ENCODE measurements around the gene GRHL1.

The GRHL1 gene

DNA sequence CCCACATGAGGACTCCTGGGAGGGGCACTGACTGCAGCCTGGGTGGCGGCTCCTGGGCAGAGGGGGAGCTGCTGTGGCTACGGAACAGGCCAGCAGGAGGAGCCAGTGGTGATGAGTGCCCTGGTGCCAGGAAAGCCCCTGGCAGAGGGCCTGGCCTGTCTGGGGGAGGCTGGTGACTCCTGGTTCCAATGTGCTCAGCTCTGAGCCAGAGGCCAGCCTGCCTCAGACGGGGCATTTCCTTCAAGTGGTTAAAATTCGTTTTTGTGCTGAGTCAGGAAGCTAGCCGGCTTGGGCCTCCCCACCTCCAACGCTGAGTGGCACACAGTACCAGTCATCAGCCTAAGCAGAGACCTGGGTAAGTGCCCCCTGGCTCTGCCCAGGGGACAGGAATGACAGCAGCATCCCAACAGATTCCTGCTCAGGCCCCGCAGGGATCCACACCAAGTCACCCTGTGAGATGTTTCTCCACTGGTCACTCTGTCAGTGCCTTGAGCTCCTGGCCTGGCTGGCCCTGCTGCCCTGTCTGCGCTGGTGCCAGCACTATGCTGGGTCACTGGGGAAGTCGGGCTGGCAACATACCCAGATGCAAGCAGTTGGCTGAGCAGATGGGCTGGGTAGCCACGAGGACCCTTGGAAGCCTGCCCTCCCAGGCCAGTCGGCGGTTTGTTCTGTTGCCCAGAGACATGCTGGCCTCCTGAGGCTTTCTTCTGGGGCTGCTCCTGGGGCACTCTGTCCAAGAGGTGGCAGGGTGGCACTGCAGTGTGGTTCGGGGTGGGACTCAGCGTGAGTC lies 84.8 kb downstream of the GRHL1 start:
- in situ Hi-C loops (cut with HindIII; ENCODE audit: low sequenced_read_pairs): no loop called here

DNA sequence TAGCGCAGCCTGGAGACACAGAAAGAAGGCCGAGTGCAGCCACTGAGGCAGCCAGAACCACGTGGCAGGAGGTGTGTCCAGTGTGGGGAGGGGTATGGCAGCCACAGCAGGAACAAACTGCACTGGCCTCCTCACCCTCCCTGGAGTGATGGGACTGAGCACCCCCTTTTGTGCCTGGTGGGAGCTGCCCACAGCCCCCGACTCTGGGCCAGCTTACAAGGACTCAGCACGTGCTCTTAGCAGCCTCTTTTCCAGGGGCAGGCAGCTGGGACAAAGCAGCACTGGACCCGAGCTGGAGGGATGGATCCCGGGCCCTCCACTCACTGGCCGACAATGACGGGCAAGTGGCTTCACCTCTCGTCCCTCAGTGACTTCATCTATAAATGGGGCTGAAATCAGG lies 86.6 kb downstream of the GRHL1 start:
- in situ Hi-C loops (cut with HindIII; ENCODE audit: low sequenced_read_pairs): no loop called here

DNA sequence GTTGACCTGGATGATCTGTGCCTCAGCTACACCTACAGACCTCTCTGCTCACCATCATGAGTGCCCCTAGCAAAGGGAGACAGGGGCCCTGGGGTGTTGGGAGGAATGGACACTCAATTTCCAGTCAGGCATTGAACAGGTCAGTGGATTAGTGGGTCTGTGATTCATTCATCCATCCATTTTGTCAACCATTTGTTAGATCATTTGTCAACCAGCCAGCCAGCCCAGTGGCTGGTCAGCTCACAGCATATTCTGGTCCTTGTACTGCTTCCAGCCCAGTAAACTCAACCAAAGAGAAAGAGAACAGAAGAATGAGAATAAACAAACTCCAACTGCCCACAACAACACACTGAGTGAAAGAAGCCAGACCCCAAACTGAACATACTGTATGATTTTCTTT lies 87.2 kb downstream of the GRHL1 start:
- in situ Hi-C loops (cut with HindIII; ENCODE audit: low sequenced_read_pairs): no loop called here

DNA sequence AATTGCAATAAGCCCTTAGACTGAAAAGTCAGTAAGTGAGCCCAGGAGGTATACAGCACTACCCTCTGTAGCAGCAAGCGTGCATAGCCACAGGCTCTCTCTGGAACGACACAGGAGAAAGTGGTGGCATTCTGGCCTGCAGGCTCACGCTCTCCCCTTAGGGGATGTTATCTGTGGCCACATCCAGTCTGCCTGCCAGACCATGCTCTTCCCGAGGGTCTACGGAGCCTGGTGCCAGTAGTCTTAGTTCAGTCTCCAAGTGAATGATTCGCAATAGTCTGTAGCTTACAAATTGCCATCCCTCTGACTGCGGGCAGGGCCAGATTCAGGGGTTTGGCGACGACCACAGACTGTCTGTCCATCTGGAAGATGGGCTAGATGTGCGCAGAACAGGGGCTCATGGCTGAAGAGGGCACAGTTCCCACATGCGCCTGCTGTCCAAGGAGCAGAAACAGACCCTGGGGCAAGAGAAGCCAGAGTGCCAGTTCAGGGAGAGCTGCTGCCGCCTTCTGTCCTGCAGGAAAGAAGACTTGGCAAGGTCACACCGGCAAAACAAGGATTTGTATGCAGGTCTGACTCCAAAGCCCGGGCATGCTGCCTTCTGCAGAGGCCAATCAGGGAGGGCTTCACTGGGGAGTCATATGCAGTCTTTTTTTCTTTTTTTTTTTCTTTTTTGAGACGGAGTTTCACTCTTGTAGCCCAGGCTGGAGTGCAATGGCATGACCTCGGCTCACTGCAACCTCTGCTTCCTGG lies 88.3 kb downstream of the GRHL1 start:
- in situ Hi-C loops (cut with HindIII; ENCODE audit: low sequenced_read_pairs): no loop called here

DNA sequence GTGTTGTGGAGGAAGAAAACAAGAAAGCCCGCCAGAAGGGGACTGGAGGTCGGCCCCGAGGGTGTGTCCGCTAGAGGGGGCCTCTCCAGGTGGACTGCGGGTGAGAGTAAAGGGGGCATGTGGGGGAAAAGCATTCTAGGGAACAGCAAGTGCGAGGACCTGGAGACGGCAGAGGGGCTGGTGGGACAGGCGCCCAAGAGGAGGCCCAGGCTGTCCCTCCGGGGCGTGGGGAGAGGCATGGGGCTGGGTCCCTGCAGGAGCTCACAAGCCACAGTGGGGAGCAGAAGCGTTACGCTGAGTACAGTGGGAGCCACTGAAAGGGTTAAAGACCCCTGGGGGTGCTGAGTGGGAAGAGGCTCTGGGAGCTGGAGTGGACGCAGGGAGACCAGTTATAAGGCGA lies 90.2 kb downstream of the GRHL1 start:
- in situ Hi-C loops (cut with HindIII; ENCODE audit: low sequenced_read_pairs): no loop called here

DNA sequence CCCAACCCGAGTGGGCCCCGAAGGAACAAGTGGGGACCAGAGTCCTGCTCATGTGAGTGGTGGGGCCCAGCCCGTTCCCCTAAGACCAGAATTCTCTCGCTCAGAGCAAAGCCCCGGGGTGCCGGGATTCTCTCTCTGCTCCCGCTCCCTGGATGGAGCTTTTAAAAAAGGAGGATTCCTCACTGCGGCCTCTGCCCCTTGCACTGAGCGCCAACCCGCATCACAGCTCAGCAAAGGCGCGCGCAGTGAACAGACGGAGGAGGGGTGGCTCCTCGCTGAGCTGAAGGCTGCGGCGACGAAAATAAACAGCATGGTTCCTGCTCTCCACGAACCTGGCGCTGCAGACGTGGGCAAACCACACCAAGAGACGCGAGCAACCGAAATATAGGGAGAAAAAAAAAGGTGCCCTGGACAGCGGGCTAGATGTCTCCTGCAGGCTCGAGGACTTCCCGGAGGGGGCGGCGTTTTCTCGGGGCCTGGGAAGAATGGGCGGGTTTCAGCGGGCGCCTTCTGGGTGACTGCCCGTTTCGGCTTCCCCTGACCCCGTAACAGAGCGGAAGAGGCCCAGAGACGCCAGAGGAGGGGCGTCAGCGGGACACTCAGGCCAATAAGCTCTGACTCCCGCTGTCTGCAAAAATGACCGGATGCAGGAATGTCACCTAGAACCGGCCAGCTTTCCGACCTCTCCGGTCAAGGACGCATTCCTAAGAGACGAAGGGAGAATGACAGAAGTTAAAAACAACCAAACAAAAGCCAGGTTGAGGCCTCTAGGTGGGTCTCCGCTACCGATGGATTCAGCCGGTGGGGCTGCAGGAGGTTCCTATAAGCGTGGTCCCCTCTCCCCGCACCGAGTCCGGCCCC lies 91.0 kb downstream of the GRHL1 start:
- in situ Hi-C loops (cut with HindIII; ENCODE audit: low sequenced_read_pairs): no loop called here

DNA sequence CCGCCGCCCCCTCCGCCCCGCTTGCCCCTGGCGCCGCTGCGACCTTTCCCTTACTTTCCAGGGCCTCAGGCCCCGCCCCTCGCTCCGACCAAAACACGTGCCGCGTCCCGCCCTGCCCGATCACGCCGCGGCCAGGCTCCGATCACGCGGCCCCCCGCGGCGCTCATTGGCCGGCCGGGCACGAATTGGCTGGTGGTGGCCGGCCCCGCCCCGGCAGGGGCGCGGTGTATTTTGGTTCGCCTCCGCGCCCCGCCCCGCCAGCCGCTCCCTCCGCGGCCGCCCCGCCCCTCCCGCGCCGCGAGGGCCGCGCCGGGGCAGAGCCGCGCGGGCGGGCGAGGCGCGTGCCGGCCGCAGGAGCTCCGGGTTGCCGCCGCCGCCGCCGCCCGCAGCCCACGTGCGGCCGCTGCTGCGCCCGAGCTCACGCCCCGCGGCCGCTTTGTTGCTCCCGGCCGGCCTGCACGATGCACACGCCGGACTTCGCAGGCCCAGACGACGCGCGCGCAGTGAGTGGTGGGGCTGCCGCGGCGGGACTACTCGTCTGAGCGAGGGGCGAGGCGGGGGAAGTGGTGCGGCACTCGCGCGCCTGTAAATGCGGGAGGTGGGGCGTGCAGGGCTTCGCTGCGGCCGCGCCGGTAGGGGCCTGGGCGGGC lies 91.9 kb downstream of the GRHL1 start, which contains the start of gene KLF11:
TSS of gene KLF11 (plus strand) at position 295 of the 650 bp plus-strand sequence. CDS start at position 462, 167 bp downstream.
- in situ Hi-C loops (cut with HindIII; ENCODE audit: low sequenced_read_pairs): no loop called here

DNA sequence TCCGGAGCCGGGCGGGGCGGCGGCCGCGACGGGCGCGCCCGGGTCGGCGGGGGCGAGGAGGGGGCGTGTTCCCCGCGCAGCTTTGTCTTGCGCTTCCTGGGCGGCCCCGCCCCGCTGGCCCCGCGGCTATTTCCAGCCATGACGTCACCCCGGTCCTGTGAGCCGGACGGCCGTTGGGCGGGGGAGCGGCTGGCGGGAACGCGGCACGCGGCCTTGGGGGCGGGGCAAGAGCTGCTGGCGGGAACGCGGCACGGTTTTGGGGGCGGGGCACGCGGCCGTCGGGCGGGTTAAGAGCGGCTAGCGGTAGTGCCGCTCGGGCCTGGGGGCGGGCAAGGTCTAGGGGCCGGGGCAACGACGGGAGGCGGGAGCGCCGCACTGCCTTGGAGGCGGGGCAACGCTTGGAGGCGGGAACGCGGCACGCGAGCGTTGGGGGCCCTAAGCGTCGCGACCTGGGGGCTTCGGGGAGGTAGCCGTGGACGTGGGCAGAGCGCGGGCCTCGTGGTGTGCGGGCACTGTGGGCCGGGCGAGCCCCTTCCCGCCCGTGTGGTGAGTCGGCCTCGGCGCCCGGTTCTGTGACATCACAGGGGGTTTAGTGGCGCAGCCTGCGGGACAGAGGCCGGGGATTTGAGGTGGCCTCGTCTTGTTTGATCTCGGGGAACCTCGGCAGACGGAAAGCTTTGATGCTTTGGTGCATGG lies 92.6 kb downstream of the GRHL1 start:
- in situ Hi-C loops (cut with HindIII; ENCODE audit: low sequenced_read_pairs): no loop called here

DNA sequence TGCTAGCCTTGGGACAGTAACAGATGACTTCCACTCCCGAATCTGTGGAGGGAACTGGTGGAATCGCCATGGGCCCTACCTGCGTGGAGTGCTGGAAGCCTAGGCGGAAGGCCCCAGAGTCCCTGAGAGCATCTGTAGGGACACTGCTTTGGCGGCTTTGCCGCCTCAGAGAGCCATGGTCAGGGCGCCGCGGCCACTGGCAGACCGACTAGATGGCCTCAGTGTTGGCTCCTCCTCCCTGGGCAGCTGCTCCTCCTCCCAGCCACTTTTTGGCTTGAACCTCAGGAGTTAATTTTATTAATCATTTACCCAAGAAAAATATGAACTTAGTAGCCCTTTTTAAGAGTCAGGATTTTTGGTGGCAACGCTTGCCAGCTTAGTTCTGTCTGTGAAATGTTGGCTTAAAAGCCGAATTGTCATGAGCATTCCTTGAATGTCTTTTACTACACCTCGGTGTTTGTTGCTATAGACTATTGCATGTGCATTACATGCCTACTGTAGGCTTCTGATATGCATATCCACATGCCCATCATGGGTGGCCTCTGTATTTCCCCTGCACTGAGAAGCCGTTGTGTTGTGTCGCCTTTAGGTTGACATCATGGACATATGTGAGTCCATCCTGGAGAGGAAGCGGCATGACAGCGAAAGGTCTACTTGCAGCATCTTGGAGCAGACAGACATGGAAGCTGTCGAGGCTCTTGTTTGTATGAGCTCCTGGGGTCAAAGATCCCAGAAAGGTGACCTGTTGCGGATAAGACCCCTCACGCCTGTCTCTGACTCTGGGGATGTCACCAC lies 94.3 kb downstream of the GRHL1 start:
- in situ Hi-C loops (cut with HindIII; ENCODE audit: low sequenced_read_pairs): no loop called here

DNA sequence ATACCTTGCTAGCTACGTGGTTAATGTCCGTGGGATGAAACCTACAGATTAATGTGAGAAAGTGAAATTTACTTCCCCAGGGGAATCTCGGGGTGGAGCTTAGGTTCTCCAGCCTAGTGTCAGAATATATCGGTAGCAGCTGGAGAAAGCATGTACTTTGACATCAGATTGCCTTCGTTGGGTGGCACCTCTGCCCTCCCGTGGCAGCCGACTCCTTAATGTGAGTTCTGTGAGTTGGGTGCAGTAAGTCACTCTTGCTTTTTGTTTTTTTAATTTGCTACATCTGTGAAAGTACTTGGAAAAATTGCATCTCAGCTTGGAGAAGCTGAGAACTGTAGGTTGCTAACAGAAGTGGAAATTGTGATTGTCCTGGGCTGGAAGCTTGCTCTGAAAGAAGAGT lies 95.4 kb downstream of the GRHL1 start:
- in situ Hi-C loops (cut with HindIII; ENCODE audit: low sequenced_read_pairs): no loop called here

DNA sequence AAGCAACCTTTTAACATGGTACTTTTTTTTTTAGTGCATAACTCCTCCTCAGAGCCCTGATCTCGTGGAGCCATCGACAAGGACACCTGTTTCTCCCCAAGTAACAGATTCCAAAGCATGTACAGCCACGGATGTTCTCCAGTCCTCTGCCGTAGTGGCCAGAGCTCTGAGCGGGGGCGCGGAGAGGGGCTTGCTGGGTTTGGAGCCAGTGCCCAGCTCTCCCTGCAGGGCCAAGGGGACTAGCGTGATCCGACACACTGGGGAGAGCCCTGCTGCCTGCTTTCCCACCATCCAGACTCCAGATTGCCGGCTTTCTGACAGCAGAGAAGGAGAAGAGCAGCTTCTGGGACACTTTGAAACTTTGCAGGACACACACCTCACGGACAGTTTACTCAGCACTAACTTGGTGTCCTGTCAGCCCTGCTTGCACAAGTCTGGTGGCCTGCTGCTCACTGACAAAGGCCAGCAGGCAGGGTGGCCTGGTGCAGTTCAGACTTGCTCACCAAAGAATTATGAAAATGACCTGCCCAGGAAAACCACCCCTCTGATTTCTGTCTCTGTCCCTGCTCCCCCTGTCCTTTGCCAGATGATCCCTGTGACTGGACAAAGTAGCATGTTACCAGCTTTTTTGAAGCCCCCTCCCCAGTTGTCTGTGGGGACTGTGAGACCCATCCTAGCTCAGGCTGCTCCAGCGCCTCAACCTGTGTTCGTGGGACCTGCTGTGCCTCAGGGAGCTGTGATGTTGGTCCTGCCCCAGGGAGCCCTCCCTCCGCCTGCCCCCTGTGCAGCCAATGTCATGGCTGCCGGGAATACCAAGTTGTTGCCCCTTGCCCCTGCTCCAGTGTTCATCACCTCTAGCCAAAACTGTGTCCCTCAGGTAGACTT lies 96.4 kb downstream of the GRHL1 start:
- in situ Hi-C loops (cut with HindIII; ENCODE audit: low sequenced_read_pairs): no loop called here

DNA sequence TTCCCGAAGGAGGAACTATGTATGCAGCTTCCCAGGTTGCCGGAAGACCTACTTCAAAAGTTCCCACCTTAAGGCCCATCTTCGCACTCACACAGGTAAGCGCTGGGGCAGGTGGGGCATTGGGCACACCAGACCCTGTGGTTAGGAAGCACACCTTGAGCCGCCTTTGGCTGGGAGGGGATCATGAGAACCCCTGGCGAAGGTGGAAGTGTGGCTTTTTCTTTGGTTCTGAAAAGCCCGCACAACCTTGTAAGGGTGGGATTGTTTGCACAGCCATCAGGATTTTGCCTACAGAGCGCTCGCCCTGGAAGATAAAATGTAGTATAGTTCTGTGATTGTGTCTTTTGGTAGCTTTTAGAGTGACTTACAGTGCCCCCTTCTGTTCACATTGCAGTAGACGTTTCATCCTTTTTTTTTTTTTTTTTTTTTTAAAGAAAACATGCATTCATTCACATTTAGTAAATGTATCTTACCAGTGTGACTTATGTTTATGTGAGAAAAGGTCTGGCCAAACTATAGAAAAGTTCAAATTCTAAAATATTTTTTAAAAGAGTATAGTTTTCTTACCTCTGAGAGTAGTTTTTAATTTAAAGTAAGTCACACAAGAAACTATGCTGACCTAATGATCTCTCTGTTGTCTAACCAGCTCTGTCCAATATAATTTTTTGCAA lies 97.1 kb downstream of the GRHL1 start:
- in situ Hi-C loops (cut with HindIII; ENCODE audit: low sequenced_read_pairs): no loop called here
